CMK (cell line): ENCODE results near the gene DLD.
"Not testable (repeated sequence)": the region's sequence is repeated elsewhere in the genome, so short reads cannot be mapped to it uniquely, and the experiment has no call there.

Experiments used
- DNase-seq: peaks from one replicate; pipeline ENCODE4 v3.0.0-alpha.2; 2010; ENCODE audit warnings: low read depth

Gene DLD

GRCh38 chr7:107874111-107874510, 16.9 kb upstream of the DLD start:
- no peak for DNase-seq

- no peak for DNase-seq
Observed at GRCh38 chr7:107874605-107875446, 16.2 kb upstream of the DLD start.

GRCh38 chr7:107876916-107877315, 14.1 kb upstream of the DLD start:
- DNase-seq = no peak

- DNase-seq = no peak
Observed at GRCh38 chr7:107877731-107878382, 13.1 kb upstream of the DLD start.

GRCh38 chr7:107878636-107879035, 12.3 kb upstream of the DLD start:
- DNase-seq = no peak

GRCh38 chr7:107879400-107880035, 11.5 kb upstream of the DLD start:
- no peak for DNase-seq

GRCh38 chr7:107882766-107883165, 8.2 kb upstream of the DLD start:
- no peak for DNase-seq

- DNase-seq = no peak
Observed at GRCh38 chr7:107884066-107884818, 6.7 kb upstream of the DLD start.

GRCh38 chr7:107887827-107888226, 3.2 kb upstream of the DLD start:
- not testable (repeated sequence) for DNase-seq

- no peak for DNase-seq
Observed at GRCh38 chr7:107889992-107890391, 991 bp upstream of the DLD start.

GRCh38 chr7:107890493-107890961, 456 bp upstream of the DLD start:
- DNase-seq = no peak

- peak; percentile 34 for DNase-seq
Observed at GRCh38 chr7:107891636-107892366, 818 bp downstream of the DLD start.

GRCh38 chr7:107892367-107892741, 1.4 kb downstream of the DLD start:
- not testable (repeated sequence) for DNase-seq

- no peak for DNase-seq
Observed at GRCh38 chr7:107898997-107899594, 8.1 kb downstream of the DLD start.

GRCh38 chr7:107900496-107901015, 9.6 kb downstream of the DLD start:
- no peak for DNase-seq

GRCh38 chr7:107902381-107902780, 11.4 kb downstream of the DLD start:
- DNase-seq = no peak

- DNase-seq = no peak
Observed at GRCh38 chr7:107907790-107908189, 16.8 kb downstream of the DLD start.

GRCh38 chr7:107909445-107909844, 18.5 kb downstream of the DLD start:
- DNase-seq = no peak

GRCh38 chr7:107911981-107912380, 21.0 kb downstream of the DLD start:
- DNase-seq = no peak

GRCh38 chr7:107913851-107914250, 22.9 kb downstream of the DLD start:
- no peak for DNase-seq

- no peak for DNase-seq
Observed at GRCh38 chr7:107914831-107915230, 23.8 kb downstream of the DLD start.
